Globus pallidus (tissue), 1 donor: ENCODE measurements around the gene ACAP2.

Source experiments
- DNase-seq: peaks from one replicate; pipeline ENCODE4 v3.0.0-alpha.2; 2015; ENCODE audit warnings: low spot score

The ACAP2 gene

DNA sequence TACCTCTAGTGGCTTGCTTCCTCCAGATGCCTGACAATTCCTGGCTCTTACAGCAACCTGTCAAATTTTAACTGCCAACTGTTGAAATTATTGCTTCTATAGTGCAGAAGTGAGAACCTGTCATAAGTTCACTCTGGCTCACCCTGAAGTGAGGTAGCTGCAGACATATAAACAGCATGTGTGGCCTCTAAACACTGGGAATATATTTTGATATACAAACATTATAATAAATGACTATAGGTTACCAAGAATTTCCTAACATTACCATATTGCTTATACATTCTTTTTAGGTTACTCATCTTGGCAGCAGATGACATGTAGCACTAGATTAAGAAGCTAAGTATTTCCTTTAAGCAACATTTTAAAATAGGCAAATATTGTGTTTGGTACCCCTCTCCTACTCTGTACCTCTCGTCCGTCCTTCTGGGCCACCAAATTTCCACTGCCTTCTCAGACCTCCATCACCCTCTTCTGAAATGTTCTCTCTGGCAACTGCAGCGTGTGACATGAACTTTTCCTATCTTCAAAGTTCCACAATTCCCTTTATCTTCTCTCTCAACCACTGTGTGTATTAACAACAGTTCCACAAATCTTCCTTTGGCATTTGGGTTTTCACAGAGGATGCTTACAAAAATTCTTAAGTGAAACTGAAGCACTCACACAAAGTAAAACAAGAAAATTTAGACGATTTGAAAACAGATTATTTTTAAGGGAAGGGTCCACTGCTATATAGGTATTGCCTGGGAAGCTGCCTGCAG, 156.5 kb downstream of the ACAP2 start:
- DNase-seq, result no peak

GRCh38 chr3:195285372-195285771, 157.4 kb downstream of the ACAP2 start:
- no peak for DNase-seq

DNA sequence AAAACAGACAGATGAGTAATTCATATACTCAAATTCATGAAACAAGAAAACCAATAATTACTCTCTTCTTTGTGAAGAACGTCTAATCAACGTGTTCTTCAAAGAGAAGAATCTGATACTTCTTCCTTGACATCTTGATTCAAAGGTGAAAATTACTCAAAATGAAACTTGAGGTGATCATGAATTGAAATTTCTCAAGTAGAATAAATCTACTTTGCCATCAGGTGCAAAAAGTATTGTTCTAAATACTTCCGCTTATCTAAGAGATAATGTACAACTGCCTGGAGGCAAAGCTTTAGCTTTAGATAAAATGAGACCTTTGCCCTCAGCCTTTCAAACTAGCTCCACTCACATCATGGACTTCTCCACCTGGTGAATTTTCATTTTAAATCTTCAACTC, 158.0 kb downstream of the ACAP2 start:
- DNase-seq, result no peak

DNA sequence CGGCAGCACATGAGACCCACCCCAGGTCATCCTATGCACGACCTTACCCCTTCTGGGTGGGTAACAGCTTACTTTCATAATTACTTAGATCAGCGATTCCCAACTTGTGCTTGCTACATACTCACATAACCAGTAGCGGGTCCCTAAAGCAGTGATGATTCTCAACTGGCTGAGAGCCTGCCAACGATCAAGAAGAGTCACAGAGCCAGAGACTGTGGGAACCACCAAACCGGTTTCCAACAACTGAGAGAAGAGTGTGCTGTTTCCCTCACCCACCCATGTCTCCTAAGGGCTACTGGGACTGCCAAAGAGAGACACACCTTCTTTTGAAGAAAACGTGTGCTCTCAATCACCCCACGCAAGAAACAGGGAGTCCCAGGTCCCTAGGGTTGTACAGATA, 159.9 kb downstream of the ACAP2 start:
- DNase-seq, result no peak

- DNase-seq, result no peak
Observed at GRCh38 chr3:195274259-195274966, 168.4 kb downstream of the ACAP2 start.

DNA sequence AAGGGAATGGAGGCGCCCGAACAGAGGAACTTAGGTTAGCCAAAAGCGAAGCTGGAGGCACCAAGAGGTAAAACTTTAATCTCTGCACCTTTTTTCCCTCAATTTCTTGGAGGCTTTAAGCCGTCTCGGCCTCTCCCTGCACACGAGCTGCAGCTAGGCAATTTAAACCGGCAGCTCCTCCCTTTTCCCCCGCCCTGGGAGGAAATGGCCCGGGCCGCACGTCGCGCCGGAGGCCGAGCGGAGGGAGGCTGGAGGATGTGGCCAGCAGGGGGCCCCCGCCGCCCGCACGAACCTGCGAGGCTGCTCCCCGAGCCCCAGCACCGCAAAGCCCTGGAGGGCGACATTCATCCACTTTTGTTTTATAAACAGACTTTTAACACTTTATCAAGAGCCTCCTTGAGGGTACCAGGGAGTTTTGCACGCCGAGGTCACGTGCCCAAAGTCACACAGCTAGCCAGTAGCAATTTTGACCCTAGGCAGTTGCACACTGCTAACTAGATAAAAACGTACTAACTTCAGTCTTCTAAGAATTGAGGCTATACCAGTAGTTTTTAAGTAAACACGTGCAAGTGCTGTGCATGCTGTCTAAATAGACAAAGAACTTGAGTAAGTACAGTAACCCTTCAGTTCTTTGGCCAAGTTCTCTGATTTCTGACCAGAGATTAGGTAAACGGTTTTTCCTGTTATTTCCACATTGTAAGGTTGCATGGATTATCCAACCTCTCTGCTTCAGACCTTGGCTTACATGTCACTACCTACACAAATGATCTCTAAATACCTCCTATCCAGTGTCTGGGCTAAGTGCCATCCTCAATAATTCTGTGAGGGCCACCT, 171.2 kb downstream of the ACAP2 start:
- DNase-seq, result peak; percentile 89

DNA sequence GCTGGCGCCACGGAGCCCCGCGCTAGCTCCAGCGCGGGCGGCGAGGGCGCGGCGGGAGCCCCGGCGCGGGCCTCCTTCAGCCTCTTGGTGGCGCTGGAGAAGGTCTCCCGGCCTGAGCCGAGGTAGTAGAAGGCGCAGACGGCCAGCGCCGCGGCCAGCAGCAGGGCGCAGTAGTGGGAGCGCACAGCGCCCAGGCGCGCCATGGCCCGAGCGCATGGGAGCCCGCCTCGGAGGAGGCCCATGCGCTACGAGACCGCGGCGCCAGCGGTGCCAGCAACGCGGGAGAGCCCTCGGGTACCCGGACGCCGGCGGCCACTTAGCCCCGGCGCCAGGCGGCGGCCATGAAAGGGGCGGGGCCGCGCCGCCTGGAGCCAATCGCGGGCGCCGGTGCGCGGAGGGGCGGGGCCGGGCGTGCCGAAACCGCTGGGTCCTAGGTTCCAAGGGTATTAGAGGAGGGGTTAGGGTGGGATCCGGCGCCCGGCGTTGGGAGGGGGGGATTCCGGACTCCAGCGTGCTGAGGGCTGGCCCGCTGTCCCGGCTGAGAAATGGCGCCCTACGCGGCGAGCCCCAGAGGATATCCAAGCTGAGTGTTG, 171.9 kb downstream of the ACAP2 start, which contains the start of gene XXYLT1:
Gene XXYLT1 (minus strand): TSS at position 343 of the 593 bp plus-strand sequence. CDS start 101 bp downstream, at position 242.
- peak; percentile 84 for DNase-seq

GRCh38 chr3:195270079-195270816, 172.6 kb downstream of the ACAP2 start:
- DNase-seq, result no peak

DNA sequence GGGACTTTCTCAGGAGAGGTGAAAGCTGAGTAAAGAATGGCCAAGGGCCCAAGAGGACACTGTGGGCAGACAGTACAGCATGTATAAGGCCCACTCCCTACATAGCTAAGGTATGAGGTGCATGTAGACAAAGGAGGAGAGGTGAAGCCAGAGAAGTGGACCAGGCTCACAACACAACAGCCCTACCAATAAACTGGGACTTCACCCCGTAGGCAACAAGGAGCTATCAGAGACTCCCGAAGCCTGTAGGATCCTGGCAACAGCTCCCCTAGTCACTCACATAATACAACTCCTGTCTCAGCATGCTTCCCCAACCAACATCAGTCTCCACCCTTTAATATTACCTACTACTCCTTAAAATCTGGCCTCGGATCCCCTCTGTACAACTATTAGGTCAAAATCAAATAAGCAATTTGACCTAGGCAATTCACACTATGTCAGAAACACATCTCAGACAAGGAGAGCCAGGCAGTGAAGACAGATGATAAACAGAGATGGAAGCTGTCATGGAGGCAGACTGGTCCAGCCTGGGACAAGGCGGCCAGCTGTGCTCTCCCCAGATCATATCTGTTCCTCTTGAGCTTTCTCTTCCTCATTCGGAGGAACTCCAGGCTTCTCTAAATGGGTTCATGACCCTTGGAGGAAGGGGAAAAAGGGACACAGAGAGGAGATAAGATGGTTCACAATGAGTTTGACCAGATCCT, 173.3 kb downstream of the ACAP2 start:
- no peak for DNase-seq

DNA sequence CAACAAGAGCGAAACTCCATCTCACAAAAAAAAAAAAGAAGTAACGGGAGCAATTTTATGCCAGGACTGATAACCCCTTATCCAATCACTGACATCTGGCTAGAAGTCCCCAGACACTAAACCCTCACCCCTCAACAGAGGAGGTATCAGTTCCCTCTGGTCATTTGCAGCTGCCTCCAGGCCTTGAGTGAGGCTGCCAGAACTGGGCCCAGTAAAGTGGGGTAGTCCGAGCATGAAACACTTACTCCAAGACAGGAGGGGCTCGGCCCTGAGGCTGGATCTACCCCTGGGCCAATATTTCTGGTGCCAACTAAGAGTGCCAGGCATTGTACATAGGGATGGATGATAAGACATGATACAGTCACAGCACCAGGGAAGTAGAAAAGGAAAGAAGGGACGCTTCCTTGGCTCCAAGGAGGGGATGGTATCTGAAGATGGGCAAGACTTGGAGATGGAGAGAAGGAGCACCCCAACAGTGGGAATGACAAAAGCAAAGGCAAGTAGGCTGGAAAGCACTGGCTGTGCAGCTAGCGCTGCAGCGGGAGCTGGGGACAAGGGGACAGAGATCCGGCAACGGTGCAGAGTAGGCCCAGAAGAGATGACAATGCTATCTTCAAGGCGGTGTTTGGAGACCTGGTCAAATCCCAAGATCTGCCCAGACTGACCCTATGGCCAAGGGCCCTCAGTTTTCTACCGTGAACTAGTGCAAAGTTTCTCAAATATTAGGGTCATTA, 174.1 kb downstream of the ACAP2 start:
- no peak for DNase-seq

DNA sequence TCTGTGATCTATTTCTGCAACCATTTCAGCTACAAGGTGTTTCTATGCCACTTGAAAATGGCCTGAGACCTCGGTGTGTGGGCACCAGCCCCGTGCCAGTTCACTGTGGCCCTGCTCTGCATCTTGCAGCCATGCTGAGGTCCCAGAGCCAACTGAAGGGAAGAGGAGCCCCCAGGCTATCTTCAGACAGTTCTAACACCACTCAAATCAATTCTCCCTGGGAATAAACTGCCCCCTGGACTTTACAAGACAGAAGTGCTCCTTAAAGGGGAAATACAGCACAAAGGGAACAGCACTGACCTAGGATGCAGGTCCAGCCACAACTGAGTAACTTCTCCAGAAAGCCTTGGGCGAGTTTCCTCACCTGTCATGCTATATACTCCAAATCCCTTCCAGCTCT, 175.7 kb downstream of the ACAP2 start:
- no peak for DNase-seq

DNA sequence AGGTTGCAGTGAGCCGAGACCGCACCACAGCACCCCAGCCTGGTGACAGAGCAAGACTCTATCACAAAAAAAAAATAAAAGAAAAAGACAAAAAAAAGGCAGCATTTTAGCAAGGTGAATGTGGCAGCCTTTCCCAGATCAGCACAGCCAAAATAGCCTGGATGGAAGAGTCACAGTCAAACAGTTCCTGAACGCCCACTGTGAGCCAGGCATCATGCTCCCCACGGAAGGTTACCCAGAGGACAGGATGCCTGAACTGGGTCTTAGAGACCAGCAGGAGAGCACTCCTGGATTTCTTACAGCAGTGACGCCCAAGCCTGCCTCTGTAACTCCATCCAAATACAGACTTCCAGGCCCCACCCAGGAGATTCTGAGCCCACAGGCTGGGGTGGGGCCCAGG, 176.4 kb downstream of the ACAP2 start:
- no peak for DNase-seq

DNA sequence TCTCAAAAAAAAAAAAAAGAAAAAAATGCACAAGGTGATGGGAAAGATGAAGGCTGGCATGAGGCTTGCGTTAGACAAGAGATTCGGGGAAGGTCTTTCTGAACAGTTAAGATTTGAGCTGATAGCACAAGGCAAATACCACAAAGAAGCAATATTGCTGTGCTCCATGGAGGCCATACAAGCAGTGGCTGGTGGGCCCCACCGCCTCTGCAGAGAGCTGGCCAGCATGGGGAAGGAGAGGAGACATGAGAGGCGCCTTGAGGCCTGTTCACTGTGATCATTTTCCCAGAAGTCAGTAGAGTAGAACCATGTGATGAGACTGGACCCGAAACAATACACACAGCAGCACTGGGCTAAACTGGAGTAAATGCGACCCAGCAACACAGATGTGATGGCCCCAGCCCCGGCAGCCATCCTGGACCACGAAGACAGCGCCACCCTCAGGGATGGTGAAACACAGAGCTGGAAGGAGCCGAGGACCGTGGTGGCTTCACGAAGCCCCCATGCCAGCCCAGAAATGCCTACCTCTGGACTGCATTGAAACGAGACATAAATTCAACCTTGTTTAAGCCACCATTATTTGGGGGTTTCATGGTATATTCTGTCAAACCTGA, 177.3 kb downstream of the ACAP2 start:
- no peak for DNase-seq

DNA sequence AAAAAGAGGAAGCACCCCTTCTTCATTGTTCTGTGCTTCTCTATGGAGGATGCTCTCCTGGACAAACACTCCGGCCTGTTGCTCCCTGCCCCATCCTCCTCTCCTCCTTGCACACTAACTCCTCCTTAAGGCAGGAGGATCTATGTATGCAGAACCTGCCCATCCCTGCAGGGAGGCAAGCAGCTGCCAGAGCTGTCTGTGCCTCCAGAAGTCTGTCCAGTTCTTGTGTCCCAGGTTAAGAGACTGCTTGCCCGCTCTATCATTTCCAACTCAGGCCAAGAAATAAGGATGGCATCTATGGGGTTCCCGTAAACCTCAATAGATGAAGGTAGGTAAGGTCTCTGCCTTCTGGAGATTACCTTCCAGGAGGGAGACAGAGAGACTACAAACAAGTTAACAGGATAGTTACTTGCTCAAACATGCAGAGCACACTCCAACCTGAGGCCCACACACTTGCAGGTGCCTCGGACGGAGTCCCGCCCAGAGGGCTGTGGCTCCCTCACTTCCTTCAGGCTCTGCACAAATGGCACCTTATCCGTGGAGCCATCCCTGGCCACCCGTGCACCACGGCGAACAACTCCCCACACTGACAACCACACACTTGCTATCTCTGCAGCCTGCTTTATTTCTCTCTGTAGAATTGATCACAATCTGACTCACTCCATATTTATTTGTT, 178.8 kb downstream of the ACAP2 start:
- no peak for DNase-seq

DNA sequence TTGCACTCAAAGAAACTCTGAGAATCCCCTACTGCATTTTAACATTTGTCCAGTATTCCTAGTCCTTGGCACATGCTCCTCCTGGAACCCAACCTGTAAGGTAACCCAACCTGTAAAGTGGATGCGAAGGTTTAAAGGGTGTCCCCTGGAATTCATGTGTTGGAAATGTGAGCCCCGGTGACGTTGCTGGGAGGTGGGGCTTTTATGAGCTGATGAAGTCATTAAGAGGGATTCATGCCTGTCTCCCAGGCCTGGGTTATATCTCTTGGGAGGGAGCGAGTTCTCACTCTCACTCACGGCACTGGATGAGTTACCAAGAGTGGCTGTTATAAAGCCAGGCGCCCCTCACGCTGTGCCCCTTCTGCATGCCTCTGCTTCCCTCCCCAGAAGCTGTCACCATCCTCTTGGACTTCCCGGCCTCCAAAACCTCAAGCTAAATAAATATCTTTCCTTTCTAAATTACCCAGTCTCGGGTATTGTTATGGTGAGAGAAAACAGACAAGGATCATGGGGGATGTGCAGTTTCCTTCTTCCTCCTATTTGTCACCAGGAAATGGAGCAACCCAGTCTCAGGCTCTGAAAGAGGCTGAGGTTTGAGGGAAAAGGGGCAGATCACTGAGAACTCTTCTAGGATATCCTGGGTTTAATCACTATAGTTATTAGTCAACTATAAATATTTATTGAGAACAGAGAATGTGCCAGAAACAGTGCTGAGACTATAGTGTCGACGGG, 179.5 kb downstream of the ACAP2 start:
- DNase-seq, result no peak

DNA sequence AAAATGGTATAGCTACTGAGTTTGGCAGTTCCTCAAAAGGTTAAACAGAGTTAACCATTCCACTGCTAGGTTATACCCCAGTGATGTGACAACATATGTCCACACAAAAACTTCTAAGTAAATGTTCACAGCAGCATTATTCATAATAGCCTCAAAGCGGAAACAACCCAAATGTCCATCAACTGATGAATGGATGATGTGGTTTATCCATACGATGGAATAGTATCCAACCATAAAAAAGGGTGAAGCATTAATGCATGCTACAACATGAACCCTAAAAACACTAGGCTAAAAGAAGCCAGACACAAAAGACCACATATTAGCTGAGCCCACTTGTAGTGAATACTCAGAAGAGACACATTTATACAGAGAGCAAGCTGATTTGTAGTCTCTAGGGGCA, 180.9 kb downstream of the ACAP2 start:
- DNase-seq, result no peak

GRCh38 chr3:195260280-195260905, 182.4 kb downstream of the ACAP2 start:
- DNase-seq, result no peak
